ENCODE data around the gene ASIC1.

The ASIC1 gene

GRCh38 chr12:50050119-50050385 lies 7.3 kb upstream of the ASIC1 start:
- no peak for TF ChIP-seq CTCF (conservative IDR thresholded peaks at IDR 0.05)
- no peak overlapping the region for H3K27ac ChIP-seq

GRCh38 chr12:50050410-50051098 lies 6.8 kb upstream of the ASIC1 start:
- TF ChIP-seq CTCF (conservative IDR thresholded peaks at IDR 0.05): no peak
- H3K27ac ChIP-seq: no peak overlapping the region

GRCh38 chr12:50051101-50051806 lies 6.1 kb upstream of the ASIC1 start:
- H3K27ac ChIP-seq: no peak overlapping the region
- no peak for TF ChIP-seq CTCF (conservative IDR thresholded peaks at IDR 0.05)

- H3K27ac ChIP-seq: no peak overlapping the region
- no peak for TF ChIP-seq CTCF (conservative IDR thresholded peaks at IDR 0.05)
Observed at GRCh38 chr12:50052544-50052943, 4.9 kb upstream of the ASIC1 start.

GRCh38 chr12:50052964-50053363 lies 4.4 kb upstream of the ASIC1 start:
- TF ChIP-seq CTCF (conservative IDR thresholded peaks at IDR 0.05): no peak

GRCh38 chr12:50053583-50053982 lies 3.8 kb upstream of the ASIC1 start:
- H3K27ac ChIP-seq: no peak overlapping the region
- no peak for TF ChIP-seq CTCF (conservative IDR thresholded peaks at IDR 0.05)

More at GRCh38 chr12:50052964-50053363, 4.4 kb upstream of the ASIC1 start:
- H3K27ac ChIP-seq: no peak overlapping the region

- TF ChIP-seq CTCF (conservative IDR thresholded peaks at IDR 0.05): peak; percentile 98
- peak overlapping the region; percentile 87 for H3K27ac ChIP-seq
Observed at GRCh38 chr12:50055831-50056638, 1.4 kb upstream of the ASIC1 start.
